K562 (cell line): ENCODE measurements around the gene CSH1. TPM values are rescaled to one million over a fixed set of nuclear protein-coding genes. Genes with fewer than 3 reads are reported as not detected.

Experiments used
- ATAC-seq: fragments of 200-7000 bp; cut with Tn5 transposase; 3 replicates; pipeline ENCODE4 v1.9.1; 2020; ENCODE audit warnings: moderate library complexity
- BruUV-seq: library from RNA; stranded (reverse); fragments of 400-500 nt; replicated peaks from 2 replicates; lab custom pipeline; 2021; lab: Mats Ljungman, UMichigan
- CTCF ChIA-PET: fragments of 300-600 bp; formaldehyde crosslinking; extraction: SDS; loops from one replicate; lab custom pipeline; 2021; ENCODE audit warnings: low intra/inter-chr PET ratio; lab: Yijun Ruan, JAX
- POLR2A ChIA-PET: fragments of 300-600, 350-650 bp; sonication (Branson Sonifier 250); formaldehyde crosslinking; extraction: SDS; loops from one replicate; lab custom pipeline; 2021; ENCODE audit warnings: antibody characterized with exemption, inconsistent platforms; lab: Yijun Ruan, JAX
- DNase-seq, 4 experiments: peaks; one replicate each; pipeline versions ENCODE4 v3.0.0 to v3.0.0-alpha.2; 2011 to 2018; ENCODE audit warnings: low spot score in 3 of 4, mixed read lengths in 3 of 4; ENCODE audit errors: extremely low read depth in 1 of 4
- FAIRE-seq: peaks from 2 replicates; lab custom pipeline; 2011; peaks lifted over from hg19 to GRCh38; lab: Jason Lieb, UNC
- H2AFZ ChIP-seq: 2 replicates; pipeline ENCODE4 v1.6.0; 2011; ENCODE audit warnings: low read depth, low read length, control low read depth, inconsistent platforms
- H3K27ac ChIP-seq: fragments of 200-600 bp; 3 replicates; pipeline ENCODE4 v1.8.0; 2011; ENCODE audit warnings: low read depth, mild to moderate bottlenecking, control low read depth, inconsistent platforms, low read length, moderate library complexity, mixed read lengths; ENCODE audit errors: extremely low read depth
- H3K27me3 ChIP-seq, 2 experiments: fragments of 300-600 bp in 1 of 2; 2 replicates in 1 of 2; 3 replicates in 1 of 2; pipeline versions ENCODE4 v1.6.0 to v1.8.0; 2011; ENCODE audit warnings: inconsistent platforms in 2 of 2, low read length in 2 of 2, mild to moderate bottlenecking in 1 of 2, mixed read lengths in 1 of 2, moderate library complexity in 1 of 2; ENCODE audit not compliant: control insufficient read depth in 2 of 2, insufficient read depth in 2 of 2
- H3K36me3 ChIP-seq: fragments of 300-600 bp; 3 replicates; pipeline ENCODE4 v1.8.0; 2011; ENCODE audit warnings: mild to moderate bottlenecking, low read length, inconsistent platforms; ENCODE audit not compliant: control insufficient read depth, insufficient read depth
- H3K4me1 ChIP-seq, 2 experiments: fragments of 200-600 bp in 1 of 2; replicated peaks in 1 of 2; 2 replicates in 1 of 2; 3 replicates in 1 of 2; pipeline versions ENCODE4 v1.5.1 to v1.8.0; 2011; ENCODE audit warnings: inconsistent platforms in 2 of 2, low read length in 2 of 2, mild to moderate bottlenecking in 1 of 2, mixed read lengths in 1 of 2, moderate library complexity in 1 of 2; ENCODE audit not compliant: control insufficient read depth in 2 of 2, insufficient read depth in 2 of 2
- H3K4me2 ChIP-seq: 2 replicates; pipeline ENCODE4 v1.6.1; 2011; ENCODE audit warnings: low read length, control low read depth, inconsistent platforms, mixed read lengths; ENCODE audit not compliant: insufficient read depth
- H3K4me3 ChIP-seq: fragments of 200-600 bp; sonication (generic), shearing (Covaris generic); 2 replicates; pipeline ENCODE4 v1.5.1; 2016; ENCODE audit warnings: control low read depth, inconsistent platforms
- H3K79me2 ChIP-seq: fragments of 200-600 bp; 3 replicates; pipeline ENCODE4 v1.8.0; 2011; ENCODE audit warnings: low read length, inconsistent platforms; ENCODE audit not compliant: control insufficient read depth, insufficient read depth
- H3K9ac ChIP-seq, 2 experiments: 2 replicates each; pipeline versions ENCODE4 v1.6.0 to v1.6.1; 2011; ENCODE audit warnings: low read depth in 2 of 2, low read length in 2 of 2, control low read depth in 1 of 2, inconsistent platforms in 1 of 2, mild to moderate bottlenecking in 1 of 2, mixed read lengths in 1 of 2; ENCODE audit not compliant: insufficient read depth in 1 of 2
- H3K9me1 ChIP-seq: one replicate; pipeline ENCODE4 v1.6.0; 2011; ENCODE audit warnings: inconsistent platforms, mild to moderate bottlenecking, low read length, moderate library complexity; ENCODE audit not compliant: control insufficient read depth, insufficient read depth
- H3K9me3 ChIP-seq: replicated peaks from 2 replicates; pipeline ENCODE4 v1.5.1; 2011; ENCODE audit warnings: low read depth, low read length, inconsistent platforms; ENCODE audit not compliant: control insufficient read depth, insufficient read depth
- H4K20me1 ChIP-seq: replicated peaks from 2 replicates; pipeline ENCODE4 v1.6.1; 2011; ENCODE audit warnings: low read length, inconsistent platforms, mixed read lengths; ENCODE audit not compliant: control insufficient read depth, insufficient read depth
- CREM ChIP-seq: IDR thresholded peaks from 2 replicates; pipeline ENCODE4 v1.6.1; 2014; ENCODE audit warnings: antibody characterized with exemption, low read depth
- GABPB2 ChIP-seq: fragments of 250-450 bp; sonication (Bioruptor Pico); conservative IDR thresholded peaks from 2 replicates; pipeline ENCODE4 v1.5.1; 2021; ENCODE audit warnings: mild to moderate bottlenecking
- MAZ ChIP-seq, 2 experiments: fragments of 450-650 bp in 1 of 2; sonication (generic) in 1 of 2; formaldehyde crosslinking; IDR thresholded peaks in 1 of 2; conservative IDR thresholded peaks in 1 of 2; 2 replicates each; pipeline versions ENCODE4 v1.4.0 to v1.5.0; 2020; ENCODE audit warnings: mild to moderate bottlenecking in 1 of 2, missing genetic modification reagents in 1 of 2
- RAD21 ChIP-seq, 2 experiments: fragments of 250-450 bp in 1 of 2; fragments of 450-650 bp in 1 of 2; sonication (Bioruptor Pico) in 1 of 2; formaldehyde crosslinking in 1 of 2; IDR thresholded peaks in 1 of 2; conservative IDR thresholded peaks in 1 of 2; 2 replicates each; pipeline versions ENCODE4 v1.4.0 to v1.8.0; 2020 to 2022; ENCODE audit warnings: mild to moderate bottlenecking in 2 of 2, moderate library complexity in 1 of 2
- SMC3 ChIP-seq: conservative IDR thresholded peaks from 2 replicates; pipeline ENCODE4 v1.6.1; 2011; ENCODE audit warnings: low read depth, low read length, improper control_type of control experiment; ENCODE audit not compliant: insufficient read depth
- ZNF311 ChIP-seq: fragments of 250-450 bp; sonication (Bioruptor Pico); IDR thresholded peaks from 2 replicates; pipeline ENCODE4 v1.4.0; 2020; ENCODE audit warnings: mild to moderate bottlenecking, moderate library complexity
- WGBS: fragments of 100-300 bp; shearing (Covaris generic); methylation state at CpG from one replicate; pipeline ENCODE4 v1.1.6; 2016; ENCODE audit warnings: low coverage, mixed read lengths; ENCODE audit not compliant: insufficient coverage; ENCODE audit errors: missing lambda C conversion rate; 5-methylcytosine and 5-hydroxymethylcytosine counted together
- in situ Hi-C: fragments of 300-500 bp; cut with MboI; formaldehyde crosslinking; loops from 4 replicates; pipeline ENCODE4 v1.15.0; 2018; ENCODE audit warnings: inconsistent platforms, mixed read lengths
- intact Hi-C: fragments of 100-400 bp; cut with micrococcal nuclease; formaldehyde crosslinking; loops from 2 replicates; pipeline ENCODE4 v1.14.2; 2022
- polyA plus RNA-seq, 8 experiments: library from polyadenylated mRNA; depleted of rRNA in 4 of 8; stranded (reverse) in 5 of 8; unstranded in 3 of 8; fragments of >200 nt; fragmentation: Nextera tagmentation in 2 of 8; fragmentation: Illumina TruSeq in 1 of 8; extraction: Ambion mirVana in 2 of 8; extraction: Trizol in 1 of 8; gene quantifications; 2 replicates each; pipeline versions ENCODE4 v1.2.1 to v1.2.3, GENCODE V29; 2011 to 2014; ENCODE audit warnings: inconsistent platforms in 1 of 8, missing spikeins in 1 of 8
- total RNA-seq, 7 experiments: library from RNA; depleted of rRNA in 6 of 7; stranded (reverse); fragments of >200 nt in 6 of 7; fragmentation: Illumina TruSeq in 2 of 7; extraction: Trizol in 2 of 7; gene quantifications; 2 replicates each; pipeline versions ENCODE4 v1.2.1 to v1.2.3, GENCODE V29; 2011 to 2021; ENCODE audit warnings: low replicate concordance in 1 of 7
- TF ChIP-seq, protein P1 (sequence below): sonication (generic); formaldehyde crosslinking; IDR thresholded peaks from 2 replicates; pipeline ENCODE4 v1.8.0; 2022; ENCODE audit warnings: missing genetic modification reagents, mild to moderate bottlenecking, moderate library complexity, borderline replicate concordance
- TF ChIP-seq, protein P2 (sequence below): fragments of 200-800 bp; sonication (Bioruptor generic); IDR thresholded peaks from 2 replicates; pipeline ENCODE4 v1.6.1; 2017; ENCODE audit warnings: missing genetic modification characterization, missing compliant biosample characterization
- TF ChIP-seq, protein P3 (sequence below), 3 experiments: IDR thresholded peaks in 2 of 3; conservative IDR thresholded peaks in 1 of 3; 2 replicates each; pipeline ENCODE4 v1.5.1; 2011 to 2012; ENCODE audit warnings: low read length in 3 of 3, mild to moderate bottlenecking in 3 of 3, control low read depth in 2 of 3, improper control_type of control experiment in 1 of 3, inconsistent platforms in 1 of 3, low read depth in 1 of 3, mixed read lengths in 1 of 3, moderate library complexity in 1 of 3; ENCODE audit not compliant: insufficient read depth in 2 of 3
- TF ChIP-seq, protein P4 (sequence below), 3 experiments: fragments of 200-800 bp in 1 of 3; sonication (Bioruptor generic) in 1 of 3; sonication (generic) in 1 of 3; formaldehyde crosslinking in 1 of 3; IDR thresholded peaks; 2 replicates each; pipeline versions ENCODE4 v1.6.1 to v1.8.0; 2016 to 2022; ENCODE audit warnings: mild to moderate bottlenecking in 2 of 3, missing compliant biosample characterization in 2 of 3, missing genetic modification characterization in 2 of 3, missing genetic modification reagents in 1 of 3

CSH1 gene
- total and polyA plus RNA-seq, 9 of the 15 experiments (the other 6 are each of a cell fraction or from before 2014, with no cell fraction given) = not detected

DNA sequence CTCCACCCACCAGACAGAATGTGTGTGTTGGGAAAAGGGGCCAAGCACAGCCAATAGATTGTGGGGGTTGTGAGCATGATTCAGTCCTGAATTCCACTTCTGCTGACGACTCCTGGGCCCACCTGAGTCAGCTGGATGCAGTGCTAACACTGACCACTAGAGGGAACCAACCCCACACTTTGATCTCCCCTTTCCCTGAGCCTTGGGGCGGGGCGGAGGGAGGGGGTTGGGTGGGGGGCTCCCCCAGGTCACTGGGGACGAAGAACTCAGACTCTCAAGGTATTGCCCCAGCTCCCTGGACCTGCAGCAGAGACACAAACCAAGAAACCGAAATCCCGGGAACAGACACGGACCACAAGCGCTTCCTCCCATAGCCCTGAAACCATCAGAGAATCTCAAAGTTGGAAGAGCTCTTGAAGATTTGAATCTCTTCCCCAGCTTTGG lies 15.3 kb upstream of the CSH1 start:
- in situ Hi-C loops = loop anchor here (5.0 to 10.0 kb wide), 3 partner anchors 113 to 373 kb away; partner anchors contain the start of genes ERN1 and ICAM2
- CTCF ChIA-PET = interaction anchor here (0.6 to 1.2 kb wide), 2 partner anchors 114 to 161 kb away, joined by 3 read pairs; no protein-coding TSS in a partner anchor
- no peaks in the 10 kb centered on the region for H3K79me2 ChIP-seq
- no peaks in the 10 kb centered on the region for H3K36me3 ChIP-seq
- DNase-seq = peak; percentile 64 to 84 (median 76)
- BruUV-seq = no TSS peak
- no peak overlapping the region for H3K4me3 ChIP-seq
- FAIRE-seq = peak; percentile 75
- TF ChIP-seq ZNF311 (CRISPR knock-in tag) (no peak), GABPB2 (CRISPR knock-in tag) (no peak), SMC3 (peak; percentile 47; the same call in 1 of the 2 replicates), MAZ (CRISPR knock-in tag; conservative IDR thresholded peaks at IDR 0.05 in 1 of 2, IDR thresholded peaks at IDR 0.05 in 1 of 2) (0 out of 4 replicates have a peak, but pooled peaks of 1 of the 2 experiments have one; percentile 26), CREM (0 out of 2 replicates have a peak, but pooled peaks have one; percentile 4), RAD21 (CRISPR knock-in tag; conservative IDR thresholded peaks at IDR 0.05 in 1 of 2, IDR thresholded peaks at IDR 0.05 in 1 of 2) (peak in 1 of 2 experiments; percentile 40; a peak in 3 of 4 replicates)
- TF ChIP-seq, protein P1, sequence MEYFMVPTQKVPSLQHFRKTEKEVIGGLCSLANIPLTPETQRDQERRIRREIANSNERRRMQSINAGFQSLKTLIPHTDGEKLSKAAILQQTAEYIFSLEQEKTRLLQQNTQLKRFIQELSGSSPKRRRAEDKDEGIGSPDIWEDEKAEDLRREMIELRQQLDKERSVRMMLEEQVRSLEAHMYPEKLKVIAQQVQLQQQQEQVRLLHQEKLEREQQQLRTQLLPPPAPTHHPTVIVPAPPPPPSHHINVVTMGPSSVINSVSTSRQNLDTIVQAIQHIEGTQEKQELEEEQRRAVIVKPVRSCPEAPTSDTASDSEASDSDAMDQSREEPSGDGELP = peak; percentile 58; the same call in 1 of the 2 replicates
- TF ChIP-seq, protein P2, sequence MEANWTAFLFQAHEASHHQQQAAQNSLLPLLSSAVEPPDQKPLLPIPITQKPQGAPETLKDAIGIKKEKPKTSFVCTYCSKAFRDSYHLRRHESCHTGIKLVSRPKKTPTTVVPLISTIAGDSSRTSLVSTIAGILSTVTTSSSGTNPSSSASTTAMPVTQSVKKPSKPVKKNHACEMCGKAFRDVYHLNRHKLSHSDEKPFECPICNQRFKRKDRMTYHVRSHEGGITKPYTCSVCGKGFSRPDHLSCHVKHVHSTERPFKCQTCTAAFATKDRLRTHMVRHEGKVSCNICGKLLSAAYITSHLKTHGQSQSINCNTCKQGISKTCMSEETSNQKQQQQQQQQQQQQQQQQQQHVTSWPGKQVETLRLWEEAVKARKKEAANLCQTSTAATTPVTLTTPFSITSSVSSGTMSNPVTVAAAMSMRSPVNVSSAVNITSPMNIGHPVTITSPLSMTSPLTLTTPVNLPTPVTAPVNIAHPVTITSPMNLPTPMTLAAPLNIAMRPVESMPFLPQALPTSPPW (CRISPR knock-in tag) = peak; percentile 92
- TF ChIP-seq, protein P3, sequence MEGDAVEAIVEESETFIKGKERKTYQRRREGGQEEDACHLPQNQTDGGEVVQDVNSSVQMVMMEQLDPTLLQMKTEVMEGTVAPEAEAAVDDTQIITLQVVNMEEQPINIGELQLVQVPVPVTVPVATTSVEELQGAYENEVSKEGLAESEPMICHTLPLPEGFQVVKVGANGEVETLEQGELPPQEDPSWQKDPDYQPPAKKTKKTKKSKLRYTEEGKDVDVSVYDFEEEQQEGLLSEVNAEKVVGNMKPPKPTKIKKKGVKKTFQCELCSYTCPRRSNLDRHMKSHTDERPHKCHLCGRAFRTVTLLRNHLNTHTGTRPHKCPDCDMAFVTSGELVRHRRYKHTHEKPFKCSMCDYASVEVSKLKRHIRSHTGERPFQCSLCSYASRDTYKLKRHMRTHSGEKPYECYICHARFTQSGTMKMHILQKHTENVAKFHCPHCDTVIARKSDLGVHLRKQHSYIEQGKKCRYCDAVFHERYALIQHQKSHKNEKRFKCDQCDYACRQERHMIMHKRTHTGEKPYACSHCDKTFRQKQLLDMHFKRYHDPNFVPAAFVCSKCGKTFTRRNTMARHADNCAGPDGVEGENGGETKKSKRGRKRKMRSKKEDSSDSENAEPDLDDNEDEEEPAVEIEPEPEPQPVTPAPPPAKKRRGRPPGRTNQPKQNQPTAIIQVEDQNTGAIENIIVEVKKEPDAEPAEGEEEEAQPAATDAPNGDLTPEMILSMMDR (IDR thresholded peaks at IDR 0.05 in 2 of 3, conservative IDR thresholded peaks at IDR 0.05 in 1 of 3; ENCODE audit: insufficient read depth in 2 of 3, low read depth in 1 of 3, low read length in 3 of 3) = peak; percentile 60 to 64 (median 63); a peak in 5 of 6 replicates
- TF ChIP-seq, protein P4, sequence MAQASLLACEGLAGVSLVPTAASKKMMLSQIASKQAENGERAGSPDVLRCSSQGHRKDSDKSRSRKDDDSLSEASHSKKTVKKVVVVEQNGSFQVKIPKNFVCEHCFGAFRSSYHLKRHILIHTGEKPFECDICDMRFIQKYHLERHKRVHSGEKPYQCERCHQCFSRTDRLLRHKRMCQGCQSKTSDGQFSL (CRISPR knock-in tag; IDR thresholded peaks at IDR 0.05) = no peak
- TF ChIP-seq, protein P4 (tag; IDR thresholded peaks at IDR 0.05) = 0 out of 4 replicates have a peak, but pooled peaks of 1 of the 2 experiments have one; percentile 52
- peaks cover 9 to 34% of the 10 kb centered on the region in 2 experiments; a peak in 4 of 5 replicates for H3K27me3 ChIP-seq
- H3K9me3 ChIP-seq = no peaks in the 10 kb centered on the region
- H3K9me1 ChIP-seq = no peaks in the 10 kb centered on the region
- WGBS = 37% methylated on average over 5 of the region's 8 CpGs
- ATAC-seq = peak; percentile 88
- H3K27ac ChIP-seq = no peak overlapping the region
- H3K4me1 ChIP-seq = no peaks in the 10 kb centered on the region
- H2AFZ ChIP-seq = no peak overlapping the region
- no peak overlapping the region for H3K4me2 ChIP-seq
- intact Hi-C loops = loop anchor here (10.0 kb wide), 1 partner anchor 373 kb away; no protein-coding TSS in a partner anchor
- POLR2A ChIA-PET = interaction anchor here (0.6 to 1.0 kb wide), 2 partner anchors 9 to 234 kb away, joined by 3 to 4 read pairs; no protein-coding TSS in a partner anchor
- H4K20me1 ChIP-seq = 0 out of 2 replicates have a peak, but pooled peaks cover 3% of the 10 kb centered on the region
- no peak overlapping the region for H3K9ac ChIP-seq
